GM21423 (cell line): ENCODE measurements around the gene PFAS.

Source experiments
- ATAC-seq: cut with Tn5 transposase; IDR thresholded peaks from one replicate; pipeline ENCODE4 v1.9.1; 2021; ENCODE audit warnings: mild to moderate bottlenecking, moderate library complexity; ENCODE audit not compliant: unreplicated experiment

Gene PFAS

GRCh38 chr17:8266648-8267479 lies 17.8 kb downstream of the PFAS start:
- ATAC-seq = no peak

- ATAC-seq = no peak
Observed at GRCh38 chr17:8267480-8268147, 18.5 kb downstream of the PFAS start.

- no peak for ATAC-seq
Observed at GRCh38 chr17:8268550-8269298, 19.6 kb downstream of the PFAS start.

- no peak for ATAC-seq
Observed at GRCh38 chr17:8272421-8272820, 23.3 kb downstream of the PFAS start.

- ATAC-seq = no peak
Observed at GRCh38 chr17:8273884-8274444, 24.9 kb downstream of the PFAS start.

- ATAC-seq = no peak
Observed at GRCh38 chr17:8274816-8275215, 25.7 kb downstream of the PFAS start.

GRCh38 chr17:8275421-8276290 lies 26.6 kb downstream of the PFAS start:
- no peak for ATAC-seq

- ATAC-seq = no peak
Observed at GRCh38 chr17:8277317-8277716, 28.2 kb downstream of the PFAS start.

- ATAC-seq = no peak
Observed at GRCh38 chr17:8282345-8282744, 33.3 kb downstream of the PFAS start.

GRCh38 chr17:8283356-8283755 lies 34.3 kb downstream of the PFAS start:
- ATAC-seq = no peak

GRCh38 chr17:8284126-8284525 lies 35.0 kb downstream of the PFAS start:
- ATAC-seq = no peak

GRCh38 chr17:8285270-8286181 lies 36.4 kb downstream of the PFAS start:
- no peak for ATAC-seq

GRCh38 chr17:8287651-8288335 lies 38.7 kb downstream of the PFAS start:
- ATAC-seq = no peak

- ATAC-seq = peak; percentile 78
Observed at GRCh38 chr17:8288336-8289102, 39.4 kb downstream of the PFAS start, which contains the start of gene RANGRF. TSS of gene RANGRF (plus strand) at chr17:8288670. CDS start at chr17:8288789, 119 bp downstream.

GRCh38 chr17:8289103-8289397 lies 40.0 kb downstream of the PFAS start:
- ATAC-seq = no peak

GRCh38 chr17:8290043-8290442 lies 41.0 kb downstream of the PFAS start:
- no peak for ATAC-seq

- no peak for ATAC-seq
Observed at GRCh38 chr17:8292639-8293395, 43.7 kb downstream of the PFAS start.
